Uterus (tissue), 2 donors: ENCODE results near the gene APOBEC3A.
"Not testable (repeated sequence)": the region's sequence is repeated elsewhere in the genome, so short reads cannot be mapped to it uniquely, and the experiment has no call there.

Experiments used
- CTCF ChIP-seq, 4 experiments: fragments of 200-600 bp in 2 of 4; fragments of 450-650 bp in 2 of 4; sonication (generic) in 2 of 4; IDR thresholded peaks; one replicate each; pipeline ENCODE4 v1.5.1; 2016 to 2019; ENCODE audit warnings: antibody characterized with exemption in 4 of 4, mild to moderate bottlenecking in 2 of 4, moderate library complexity in 1 of 4
- POLR2A ChIP-seq, 2 donors: fragments of 450-650 bp; IDR thresholded peaks; one replicate each; pipeline ENCODE4 v1.6.1; 2016; ENCODE audit warnings: antibody characterized with exemption in 2 of 2, mild to moderate bottlenecking in 1 of 2, moderate library complexity in 1 of 2

- not testable (repeated sequence) for TF ChIP-seq CTCF, POLR2A (IDR thresholded peaks at IDR 0.05)
These were observed 3.3 kb downstream of the APOBEC3A start for GRCh38 chr22:38960673-38961072.
